H9 (cell line): ENCODE measurements around the gene RNASE7. TPM values are rescaled to one million over a fixed set of nuclear protein-coding genes. Genes with fewer than 3 reads are reported as not detected.

Source experiments
- DNase-seq: peaks from one replicate; pipeline ENCODE4 v3.0.0-alpha.2; 2017
- H2AFZ ChIP-seq: one replicate; pipeline ENCODE4 v1.6.1; 2013; ENCODE audit warnings: mild to moderate bottlenecking, low read length, control low read depth, moderate library complexity
- H2AK5ac ChIP-seq: 2 replicates; pipeline ENCODE4 v1.6.1; 2013; ENCODE audit warnings: low read length, control low read depth, mixed read lengths; ENCODE audit not compliant: insufficient read length
- H2BK120ac ChIP-seq: one replicate; pipeline ENCODE4 v1.6.1; 2013; ENCODE audit warnings: low read depth, mild to moderate bottlenecking, low read length, control low read depth, inconsistent platforms; ENCODE audit not compliant: poor library complexity, severe bottlenecking
- H2BK12ac ChIP-seq: 2 replicates; pipeline ENCODE4 v1.6.1; 2013; ENCODE audit warnings: low read length, control low read depth, mixed read lengths, low read depth; ENCODE audit not compliant: insufficient read length
- H2BK15ac ChIP-seq: 2 replicates; pipeline ENCODE4 v1.6.1; 2013; ENCODE audit warnings: low read depth, low read length, control low read depth
- H2BK20ac ChIP-seq: one replicate; pipeline ENCODE4 v1.6.1; 2013; ENCODE audit warnings: low read depth, mild to moderate bottlenecking, low read length, control low read depth, inconsistent platforms; ENCODE audit not compliant: poor library complexity, severe bottlenecking
- H2BK5ac ChIP-seq: 2 replicates; pipeline ENCODE4 v1.6.1; 2013; ENCODE audit warnings: low read length, control low read depth, mixed read lengths; ENCODE audit not compliant: insufficient read length
- H3K14ac ChIP-seq: 2 replicates; pipeline ENCODE4 v1.6.1; 2013; ENCODE audit warnings: low read length, control low read depth; ENCODE audit not compliant: insufficient read depth
- H3K18ac ChIP-seq: 2 replicates; pipeline ENCODE4 v1.6.1; 2013; ENCODE audit warnings: low read depth, mild to moderate bottlenecking, mixed read lengths, low read length, control low read depth; ENCODE audit not compliant: insufficient read length
- H3K23ac ChIP-seq: 2 replicates; pipeline ENCODE4 v1.6.1; 2013; ENCODE audit warnings: low read length, control low read depth, mixed read lengths, low read depth; ENCODE audit not compliant: insufficient read length
- H3K23me2 ChIP-seq: 2 replicates; pipeline ENCODE4 v1.6.1; 2013; ENCODE audit warnings: low read depth, mild to moderate bottlenecking, mixed read lengths, low read length, control low read depth; ENCODE audit not compliant: insufficient read length, poor library complexity, severe bottlenecking
- H3K27ac ChIP-seq: 2 replicates; pipeline ENCODE4 v1.5.1; 2013; ENCODE audit warnings: low read length, control low read depth, mixed read lengths, low read depth; ENCODE audit not compliant: insufficient read length
- H3K27me3 ChIP-seq: 2 replicates; pipeline ENCODE4 v1.6.1; 2013; ENCODE audit warnings: low read length, control low read depth, inconsistent platforms; ENCODE audit not compliant: insufficient read depth
- H3K4ac ChIP-seq: 2 replicates; pipeline ENCODE4 v1.6.1; 2013; ENCODE audit warnings: low read depth, mild to moderate bottlenecking, control low read depth, inconsistent platforms, low read length, moderate library complexity
- H3K4me1 ChIP-seq: 2 replicates; pipeline ENCODE4 v1.6.1; 2013; ENCODE audit warnings: low read length, control low read depth, inconsistent platforms; ENCODE audit not compliant: insufficient read depth
- H3K4me2 ChIP-seq: 2 replicates; pipeline ENCODE4 v1.6.1; 2013; ENCODE audit warnings: low read length, control low read depth, mixed read lengths; ENCODE audit not compliant: insufficient read length, insufficient read depth
- H3K56ac ChIP-seq: 2 replicates; pipeline ENCODE4 v1.6.1; 2013; ENCODE audit warnings: low read depth, mild to moderate bottlenecking, mixed read lengths, low read length, control low read depth; ENCODE audit not compliant: insufficient read length
- H3K79me1 ChIP-seq: 2 replicates; pipeline ENCODE4 v1.6.1; 2013; ENCODE audit warnings: low read depth, mild to moderate bottlenecking, moderate library complexity, low read length, control low read depth, inconsistent platforms; ENCODE audit not compliant: insufficient read depth, poor library complexity, severe bottlenecking
- H3K79me2 ChIP-seq: 2 replicates; pipeline ENCODE4 v1.6.1; 2013; ENCODE audit warnings: low read length, control low read depth, inconsistent platforms; ENCODE audit not compliant: insufficient read depth
- H3K9ac ChIP-seq: 2 replicates; pipeline ENCODE4 v1.6.1; 2013; ENCODE audit warnings: low read length, control low read depth, mixed read lengths; ENCODE audit not compliant: insufficient read length; ENCODE audit errors: extremely low read depth
- H3K9me3 ChIP-seq: one replicate; pipeline ENCODE4 v1.6.1; 2013; ENCODE audit warnings: low read depth, low read length, inconsistent platforms; ENCODE audit not compliant: control insufficient read depth
- H3T11ph ChIP-seq: one replicate; pipeline ENCODE4 v1.6.1; 2013; ENCODE audit warnings: mild to moderate bottlenecking, low read length, control low read depth, inconsistent platforms
- H4K20me1 ChIP-seq: one replicate; pipeline ENCODE4 v1.6.1; 2013; ENCODE audit not compliant: control insufficient read depth, insufficient read length, insufficient read depth
- H4K5ac ChIP-seq: 2 replicates; pipeline ENCODE4 v1.6.1; 2013; ENCODE audit warnings: low read depth, mild to moderate bottlenecking, mixed read lengths, low read length, control low read depth; ENCODE audit not compliant: insufficient read length
- H4K8ac ChIP-seq: replicated peaks from 2 replicates; pipeline ENCODE4 v1.6.1; 2013; ENCODE audit warnings: low read length, control low read depth, mixed read lengths, low read depth; ENCODE audit not compliant: insufficient read length
- H4K91ac ChIP-seq: 2 replicates; pipeline ENCODE4 v1.6.1; 2013; ENCODE audit warnings: low read depth, mild to moderate bottlenecking, moderate library complexity, mixed read lengths, low read length, control low read depth; ENCODE audit not compliant: insufficient read length
- H3K27ac Mint-ChIP-seq, 3 experiments: 2 replicates in 2 of 3; 3 replicates in 1 of 3; pipeline ENCODE4 v1.8.0; 2020 to 2021; ENCODE audit warnings: mixed read lengths in 3 of 3, mild to moderate bottlenecking in 1 of 3, moderate library complexity in 1 of 3
- H3K27me3 Mint-ChIP-seq: 2 replicates; pipeline ENCODE4 v1.8.0; 2021; ENCODE audit warnings: low read depth, mild to moderate bottlenecking, moderate library complexity, mixed read lengths
- H3K36me3 Mint-ChIP-seq, 3 experiments: 2 replicates in 2 of 3; 3 replicates in 1 of 3; pipeline ENCODE4 v1.8.0; 2020 to 2021; ENCODE audit warnings: low read depth in 3 of 3, mixed read lengths in 3 of 3; ENCODE audit not compliant: insufficient read depth in 1 of 3
- H3K4me1 Mint-ChIP-seq, 2 experiments: 2 replicates each; pipeline ENCODE4 v1.8.0; 2020; ENCODE audit warnings: mixed read lengths in 2 of 2
- H3K4me3 Mint-ChIP-seq, 2 experiments: 2 replicates in 1 of 2; 3 replicates in 1 of 2; pipeline ENCODE4 v1.8.0; 2020 to 2021; ENCODE audit warnings: mild to moderate bottlenecking in 2 of 2, mixed read lengths in 2 of 2, moderate library complexity in 1 of 2
- H3K9me3 Mint-ChIP-seq, 2 experiments: 2 replicates in 1 of 2; 3 replicates in 1 of 2; pipeline ENCODE4 v1.8.0; 2020; ENCODE audit warnings: mild to moderate bottlenecking in 2 of 2, mixed read lengths in 2 of 2, moderate library complexity in 1 of 2
- WGBS: extraction: QIAGEN DNeasy Blood & Tissue Kit; methylation state at CpG from one replicate; pipeline ENCODE4 v1.1.7; 2013; ENCODE audit warnings: missing lambda C conversion rate, low lambda C conversion rate, mixed read lengths; ENCODE audit not compliant: insufficient read length; ENCODE audit errors: extremely low coverage; 5-methylcytosine and 5-hydroxymethylcytosine counted together
- total RNA-seq: library from RNA; stranded (reverse); gene quantifications from 2 replicates; pipeline ENCODE4 v1.2.1, GENCODE V29; 2021
- TF ChIP-seq, protein P1 (sequence below): fragments of 200-600 bp; sonication (generic); conservative IDR thresholded peaks from 3 replicates; pipeline ENCODE4 v1.8.0; 2021; ENCODE audit warnings: antibody characterized with exemption, mild to moderate bottlenecking

RNASE7 gene
- total RNA-seq, 1 experiment from 2014 or later = not detected

DNA sequence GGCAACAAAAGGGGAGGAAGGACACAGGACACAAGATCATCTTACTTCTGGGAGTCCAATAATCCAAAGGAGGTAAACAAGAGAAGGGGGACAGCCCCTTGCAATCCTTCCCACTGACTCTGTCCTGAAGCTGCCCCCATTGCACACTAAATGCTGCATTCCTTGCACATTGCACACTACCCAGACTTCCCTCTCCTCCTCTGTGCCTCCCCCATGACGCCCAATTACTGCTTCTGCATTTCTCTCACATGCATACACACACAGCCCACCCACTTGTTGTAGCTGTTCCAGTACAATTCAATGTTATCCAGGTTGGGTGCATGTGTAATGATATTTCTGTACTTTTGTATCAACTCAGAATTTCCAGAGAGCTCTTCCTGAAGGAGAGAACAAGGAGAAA is 22.8 kb upstream of the RNASE7 start:
- Histone ChIP-seq H3K23ac (no peak overlapping the region), H3K27me3 (peaks cover 7% of the 10 kb centered on the region; the same call in 1 of the 2 replicates), H3K14ac (no peak overlapping the region), H2AFZ (no peak overlapping the region), H3K4me2 (no peak overlapping the region), H3T11ph (no peak overlapping the region), H3K4ac (no peak overlapping the region), H3K9me3 (no peaks in the 10 kb centered on the region), H2BK5ac (no peak overlapping the region), H3K56ac (no peak overlapping the region), H3K23me2 (peaks cover 3% of the 10 kb centered on the region), H3K9ac (no peak overlapping the region), H4K5ac (no peak overlapping the region), H3K4me1 (no peaks in the 10 kb centered on the region; the same call in 1 of the 2 replicates), H4K8ac (no peak overlapping the region), H4K20me1 (no peaks in the 10 kb centered on the region), H2BK120ac (no peak overlapping the region), H3K79me2 (no peaks in the 10 kb centered on the region), H3K79me1 (no peaks in the 10 kb centered on the region), H3K27ac (no peak overlapping the region), H3K18ac (no peak overlapping the region), H2BK15ac (no peak overlapping the region), H4K91ac (no peak overlapping the region), H2BK20ac (no peak overlapping the region), H2BK12ac (no peak overlapping the region), H2AK5ac (no peak overlapping the region)
- Mint-ChIP-seq H3K4me1 (peaks cover 30 to 31% of the 10 kb centered on the region in 2 experiments), H3K4me3 (no peak overlapping the region), H3K27me3 (peaks cover 31% of the 10 kb centered on the region), H3K36me3 (peaks cover 7 to 21% (median 8%) of the 10 kb centered on the region in 3 experiments; a peak in 4 of 7 replicates), H3K9me3 (no peaks in the 10 kb centered on the region), H3K27ac (no peak overlapping the region; a peak in 1 of 7 replicates)
- no CpG with 5 or more reads among the region's 1 CpG for WGBS
- DNase-seq = no peak
- TF ChIP-seq, protein P1, sequence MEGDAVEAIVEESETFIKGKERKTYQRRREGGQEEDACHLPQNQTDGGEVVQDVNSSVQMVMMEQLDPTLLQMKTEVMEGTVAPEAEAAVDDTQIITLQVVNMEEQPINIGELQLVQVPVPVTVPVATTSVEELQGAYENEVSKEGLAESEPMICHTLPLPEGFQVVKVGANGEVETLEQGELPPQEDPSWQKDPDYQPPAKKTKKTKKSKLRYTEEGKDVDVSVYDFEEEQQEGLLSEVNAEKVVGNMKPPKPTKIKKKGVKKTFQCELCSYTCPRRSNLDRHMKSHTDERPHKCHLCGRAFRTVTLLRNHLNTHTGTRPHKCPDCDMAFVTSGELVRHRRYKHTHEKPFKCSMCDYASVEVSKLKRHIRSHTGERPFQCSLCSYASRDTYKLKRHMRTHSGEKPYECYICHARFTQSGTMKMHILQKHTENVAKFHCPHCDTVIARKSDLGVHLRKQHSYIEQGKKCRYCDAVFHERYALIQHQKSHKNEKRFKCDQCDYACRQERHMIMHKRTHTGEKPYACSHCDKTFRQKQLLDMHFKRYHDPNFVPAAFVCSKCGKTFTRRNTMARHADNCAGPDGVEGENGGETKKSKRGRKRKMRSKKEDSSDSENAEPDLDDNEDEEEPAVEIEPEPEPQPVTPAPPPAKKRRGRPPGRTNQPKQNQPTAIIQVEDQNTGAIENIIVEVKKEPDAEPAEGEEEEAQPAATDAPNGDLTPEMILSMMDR = no peak
